ENCODE data around the gene RNU11. TPM values are rescaled to one million over a fixed set of nuclear protein-coding genes. Genes with fewer than 3 reads are reported as not detected.
A peak's percentile ranks its signal among the peaks of the same experiment; 100 is the strongest.
"Not testable (repeated sequence)": the region's sequence is repeated elsewhere in the genome, so short reads cannot be mapped to it uniquely, and the experiment has no call there.

RNU11 gene
- total RNA-seq, 1 experiment from 2014 or later = not detected

- ChIA-PET CTCF (interaction anchor here (1.1 to 1.6 kb wide), 2 partner anchors 88 to 229 kb away, joined by 4 to 6 read pairs; partner anchors contain the start of gene YTHDF2), POLR2A (interaction anchor here (0.6 to 1.8 kb wide), 8 partner anchors 21 to 825 kb away, joined by 3 to 26 read pairs (median 6); partner anchors contain the start of genes GMEB1 and YTHDF2)
- peak; percentile 15; the same call in 1 of the 2 replicates for TF ChIP-seq ZBTB43 (CRISPR knock-in tag; IDR thresholded peaks at IDR 0.05)
- no peak for TF ChIP-seq TEAD4 (CRISPR knock-in tag; IDR thresholded peaks at IDR 0.05)
- TF ChIP-seq ZNF532 (CRISPR knock-in tag; IDR thresholded peaks at IDR 0.05; ENCODE audit: borderline replicate concordance) = no peak
- no peak for TF ChIP-seq SMAD3 (CRISPR knock-in tag; IDR thresholded peaks at IDR 0.05; ENCODE audit: borderline replicate concordance)
- no peak for TF ChIP-seq AFF4 (CRISPR knock-in tag; IDR thresholded peaks at IDR 0.05; ENCODE audit: borderline replicate concordance)
- Mint-ChIP-seq H3K36me3 (no peaks in the 10 kb centered on the region), H3K4me3 (peak overlapping the region; percentile 74), H3K9me3 (no peaks in the 10 kb centered on the region), H3K27ac (peak overlapping the region; percentile 100), H3K4me1 (peaks cover 24% of the 10 kb centered on the region), H3K27me3 (ENCODE audit: low read depth) (no peaks in the 10 kb centered on the region)
- DNase-seq (ENCODE audit: low spot score) = peak; percentile 81
- ATAC-seq = peak; percentile 81
Observed at GRCh38 chr1:28648008-28648473, 359 bp upstream of the RNU11 start.

GRCh38 chr1:28653063-28653462 lies 4.7 kb downstream of the RNU11 start:
- H3K4me1 Mint-ChIP-seq; H3K27ac Mint-ChIP-seq; CTCF ChIA-PET; POLR2A ChIA-PET; H3K27me3 Mint-ChIP-seq (ENCODE audit: low read depth); H3K9me3 Mint-ChIP-seq; H3K36me3 Mint-ChIP-seq; H3K4me3 Mint-ChIP-seq; ATAC-seq; DNase-seq (ENCODE audit: low spot score): not testable (repeated sequence)

GRCh38 chr1:28653870-28654269 lies 5.5 kb downstream of the RNU11 start:
- CTCF ChIA-PET = interaction anchor here (0.6 kb wide), 1 partner anchor 25 kb away, joined by 3 read pairs; no protein-coding TSS in a partner anchor
- H3K4me3 Mint-ChIP-seq; POLR2A ChIA-PET; H3K4me1 Mint-ChIP-seq; H3K36me3 Mint-ChIP-seq; H3K27ac Mint-ChIP-seq; H3K9me3 Mint-ChIP-seq; H3K27me3 Mint-ChIP-seq (ENCODE audit: low read depth): not testable (repeated sequence)
- ATAC-seq (peak; percentile 54), DNase-seq (ENCODE audit: low spot score) (peak; percentile 51)

GRCh38 chr1:28655448-28656311 lies 7.3 kb downstream of the RNU11 start:
- not testable (repeated sequence) for DNase-seq (ENCODE audit: low spot score); H3K36me3 Mint-ChIP-seq; H3K4me1 Mint-ChIP-seq; H3K27ac Mint-ChIP-seq; ATAC-seq; H3K27me3 Mint-ChIP-seq (ENCODE audit: low read depth); H3K4me3 Mint-ChIP-seq; H3K9me3 Mint-ChIP-seq
- ChIA-PET CTCF (interaction anchor here (0.8 to 2.0 kb wide), 2 partner anchors 222 kb away, joined by 3 to 10 read pairs; no protein-coding TSS in a partner anchor), POLR2A (interaction anchor here (0.7 kb wide), 1 partner anchor 822 kb away, joined by 6 read pairs; no protein-coding TSS in a partner anchor)
